ENCODE measurements around the gene CEACAM4. TPM values are rescaled to one million over a fixed set of nuclear protein-coding genes. Genes with fewer than 3 reads are reported as not detected.

Gene CEACAM4
- total RNA-seq, 1 donor from 2014 or later, result not detected

DNA sequence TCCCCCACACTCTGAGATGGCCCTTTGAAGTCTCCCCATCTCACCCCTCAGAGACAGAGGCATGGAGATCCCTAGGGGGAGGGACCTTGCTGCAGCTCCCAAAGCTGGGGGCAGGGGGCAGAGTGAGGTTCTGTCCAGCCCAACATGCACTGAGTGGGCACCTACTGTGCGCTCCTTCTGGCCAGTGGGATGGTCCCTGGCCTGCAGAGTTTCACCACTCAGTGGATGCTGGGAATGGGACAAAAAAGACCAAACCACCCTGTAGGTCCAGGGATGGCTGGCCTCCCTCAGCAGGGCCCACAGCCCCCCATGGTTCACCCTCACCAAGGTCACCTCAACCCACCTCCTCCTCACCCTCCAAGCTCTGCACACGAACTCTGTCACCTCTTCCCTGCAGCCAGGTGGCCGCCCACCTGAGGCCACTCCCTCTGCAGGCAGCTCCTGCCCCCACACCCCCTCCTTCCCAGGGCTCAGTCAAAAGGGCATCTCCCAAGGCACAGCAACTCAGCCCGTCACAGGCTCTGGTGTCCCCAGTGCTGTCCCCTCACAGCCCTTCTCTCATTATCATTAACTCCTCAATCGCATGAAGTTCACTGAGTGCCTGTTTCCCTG lies 34.8 kb downstream of the CEACAM4 start:
- Histone ChIP-seq H3K27me3 (ENCODE audit: control insufficient read depth, insufficient read depth, low read length) (no peaks in the 10 kb centered on the region), H3K4me3 (ENCODE audit: low read depth, low read length) (no peak overlapping the region), H3K36me3 (ENCODE audit: control insufficient read depth, insufficient read depth, low read length) (no peaks in the 10 kb centered on the region)
- TF ChIP-seq, protein P1, sequence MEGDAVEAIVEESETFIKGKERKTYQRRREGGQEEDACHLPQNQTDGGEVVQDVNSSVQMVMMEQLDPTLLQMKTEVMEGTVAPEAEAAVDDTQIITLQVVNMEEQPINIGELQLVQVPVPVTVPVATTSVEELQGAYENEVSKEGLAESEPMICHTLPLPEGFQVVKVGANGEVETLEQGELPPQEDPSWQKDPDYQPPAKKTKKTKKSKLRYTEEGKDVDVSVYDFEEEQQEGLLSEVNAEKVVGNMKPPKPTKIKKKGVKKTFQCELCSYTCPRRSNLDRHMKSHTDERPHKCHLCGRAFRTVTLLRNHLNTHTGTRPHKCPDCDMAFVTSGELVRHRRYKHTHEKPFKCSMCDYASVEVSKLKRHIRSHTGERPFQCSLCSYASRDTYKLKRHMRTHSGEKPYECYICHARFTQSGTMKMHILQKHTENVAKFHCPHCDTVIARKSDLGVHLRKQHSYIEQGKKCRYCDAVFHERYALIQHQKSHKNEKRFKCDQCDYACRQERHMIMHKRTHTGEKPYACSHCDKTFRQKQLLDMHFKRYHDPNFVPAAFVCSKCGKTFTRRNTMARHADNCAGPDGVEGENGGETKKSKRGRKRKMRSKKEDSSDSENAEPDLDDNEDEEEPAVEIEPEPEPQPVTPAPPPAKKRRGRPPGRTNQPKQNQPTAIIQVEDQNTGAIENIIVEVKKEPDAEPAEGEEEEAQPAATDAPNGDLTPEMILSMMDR (IDR thresholded peaks at IDR 0.05; ENCODE audit: insufficient read depth, low read length, poor library complexity, severe bottlenecking), result no peak
- no peak for DNase-seq (ENCODE audit: low read depth)

DNA sequence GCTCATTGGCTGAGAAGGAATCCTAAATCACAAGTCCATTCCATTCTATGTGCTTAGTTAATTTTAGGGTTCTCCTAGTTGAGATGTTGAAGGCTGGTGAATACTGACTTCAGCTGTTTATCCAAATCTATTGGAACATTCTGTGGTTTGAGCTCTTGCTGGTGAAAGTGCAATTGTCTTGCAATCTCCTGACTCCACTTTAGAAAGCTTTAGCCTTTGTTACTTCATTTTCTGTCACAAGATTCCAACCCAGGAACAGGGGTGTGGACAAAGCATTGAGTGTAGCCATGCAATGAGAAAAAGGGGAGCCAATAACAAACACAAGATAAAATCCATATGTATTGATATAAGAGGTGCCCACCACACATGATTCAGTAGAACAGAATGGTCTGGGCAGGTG lies 35.9 kb downstream of the CEACAM4 start:
- Histone ChIP-seq H3K4me3 (ENCODE audit: low read depth, low read length) (no peak overlapping the region), H3K36me3 (ENCODE audit: control insufficient read depth, insufficient read depth, low read length) (no peaks in the 10 kb centered on the region), H3K27me3 (ENCODE audit: control insufficient read depth, insufficient read depth, low read length) (no peaks in the 10 kb centered on the region)
- TF ChIP-seq, protein P1 (IDR thresholded peaks at IDR 0.05; ENCODE audit: insufficient read depth, low read length, poor library complexity, severe bottlenecking), result no peak
- no peak for DNase-seq (ENCODE audit: low read depth)

GRCh38 chr19:41589371-41589770 lies 37.5 kb downstream of the CEACAM4 start:
- TF ChIP-seq, protein P1 (IDR thresholded peaks at IDR 0.05; ENCODE audit: insufficient read depth, low read length, poor library complexity, severe bottlenecking), result no peak
- Histone ChIP-seq H3K4me3 (ENCODE audit: low read depth, low read length) (no peak overlapping the region), H3K36me3 (ENCODE audit: control insufficient read depth, insufficient read depth, low read length) (no peaks in the 10 kb centered on the region), H3K27me3 (ENCODE audit: control insufficient read depth, insufficient read depth, low read length) (no peaks in the 10 kb centered on the region)
- no peak for DNase-seq (ENCODE audit: low read depth)

GRCh38 chr19:41588497-41589209 lies 38.2 kb downstream of the CEACAM4 start:
- no peaks in the 10 kb centered on the region for H3K36me3 ChIP-seq (ENCODE audit: control insufficient read depth, insufficient read depth, low read length)
- TF ChIP-seq, protein P1 (IDR thresholded peaks at IDR 0.05; ENCODE audit: insufficient read depth, low read length, poor library complexity, severe bottlenecking), result no peak

DNA sequence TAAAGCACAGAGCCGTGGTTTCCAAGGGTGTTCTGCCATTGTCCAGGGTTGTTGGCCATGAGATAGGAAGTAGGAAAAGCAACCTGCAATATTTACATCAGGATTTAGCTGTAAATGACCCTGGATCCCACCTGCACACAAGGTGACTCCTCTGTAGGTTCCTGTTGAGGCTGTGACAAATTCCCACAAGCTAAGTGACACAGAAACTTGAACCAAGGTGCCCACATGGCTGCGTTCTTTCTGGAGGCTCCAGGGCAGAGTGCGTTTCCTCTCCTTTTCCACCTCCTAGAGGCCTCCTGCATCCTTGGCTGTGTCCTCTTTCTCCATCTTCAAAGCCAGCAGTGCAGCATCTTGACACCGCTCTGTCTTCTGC lies 39.0 kb downstream of the CEACAM4 start:
- no peak for DNase-seq (ENCODE audit: low read depth)
- Histone ChIP-seq H3K4me3 (ENCODE audit: low read depth, low read length) (no peak overlapping the region), H3K27me3 (ENCODE audit: control insufficient read depth, insufficient read depth, low read length) (no peaks in the 10 kb centered on the region), H3K36me3 (ENCODE audit: control insufficient read depth, insufficient read depth, low read length) (no peaks in the 10 kb centered on the region)
- TF ChIP-seq, protein P1 (IDR thresholded peaks at IDR 0.05; ENCODE audit: insufficient read depth, low read length, poor library complexity, severe bottlenecking), result no peak

More at GRCh38 chr19:41588497-41589209, 38.2 kb downstream of the CEACAM4 start:
- DNase-seq (ENCODE audit: low read depth), result peak; percentile 5
- no peaks in the 10 kb centered on the region for H3K27me3 ChIP-seq (ENCODE audit: control insufficient read depth, insufficient read depth, low read length)
- H3K4me3 ChIP-seq (ENCODE audit: low read depth, low read length), result no peak overlapping the region

All from kidney epithelial cell (primary cell).